GM19099 (cell line): Measurements from ENCODE around the gene GMPR.

Experiments
- POLR2A ChIP-seq: IDR thresholded peaks from 3 replicates; pipeline ENCODE4 v1.6.1; 2011; ENCODE audit warnings: low read depth; ENCODE audit not compliant: insufficient read length; ENCODE audit errors: extremely low read depth

GMPR gene

GRCh38 chr6:16216501-16217155 lies 21.8 kb upstream of the GMPR start:
- TF ChIP-seq POLR2A = no peak

- no peak for TF ChIP-seq POLR2A
These were observed 21.1 kb upstream of the GMPR start for GRCh38 chr6:16217156-16217721.

- no peak for TF ChIP-seq POLR2A
These were observed 15.6 kb upstream of the GMPR start for GRCh38 chr6:16222826-16223225.

GRCh38 chr6:16223362-16223761 lies 15.0 kb upstream of the GMPR start:
- TF ChIP-seq POLR2A = no peak

- TF ChIP-seq POLR2A = no peak
These were observed 14.0 kb upstream of the GMPR start for GRCh38 chr6:16224409-16224808.

- TF ChIP-seq POLR2A = no peak
These were observed 11.3 kb upstream of the GMPR start for GRCh38 chr6:16227048-16227562.

- TF ChIP-seq POLR2A = no peak
These were observed 10.8 kb upstream of the GMPR start for GRCh38 chr6:16227605-16228004.

GRCh38 chr6:16228043-16228442 lies 10.3 kb upstream of the GMPR start:
- TF ChIP-seq POLR2A = no peak

- TF ChIP-seq POLR2A = no peak
These were observed 9.4 kb upstream of the GMPR start for GRCh38 chr6:16228709-16229665.

GRCh38 chr6:16229700-16230099 lies 8.7 kb upstream of the GMPR start:
- no peak for TF ChIP-seq POLR2A

- TF ChIP-seq POLR2A = no peak
These were observed 7.4 kb upstream of the GMPR start for GRCh38 chr6:16230953-16231352.

- TF ChIP-seq POLR2A = no peak
These were observed 6.3 kb upstream of the GMPR start for GRCh38 chr6:16232086-16232485.

GRCh38 chr6:16236009-16236501 lies 2.3 kb upstream of the GMPR start:
- TF ChIP-seq POLR2A = no peak

GRCh38 chr6:16236631-16237199 lies 1.7 kb upstream of the GMPR start:
- TF ChIP-seq POLR2A = no peak

- no peak for TF ChIP-seq POLR2A
These were observed 1.1 kb upstream of the GMPR start for GRCh38 chr6:16237242-16237641.
